Hair follicle dermal papilla cell (primary cell): ENCODE measurements around the gene EPHB3. TPM values are rescaled to one million over a fixed set of nuclear protein-coding genes. Genes with fewer than 3 reads are reported as not detected.

Source experiments
- total RNA-seq: library from RNA; depleted of rRNA; stranded (reverse); fragments of >200 nt; gene quantifications from 2 replicates; pipeline ENCODE4 v1.2.3, GENCODE V29; 2012

EPHB3 gene
- 13.6 and 21.4 TPM in 2 replicates for total RNA-seq

GRCh38 chr3:184561061-184561912 lies at the start of gene EPHB3:
TSS of gene EPHB3 (plus strand) at chr3:184561785. CDS start at chr3:184562236, 451 bp downstream.

Other genes with a start within 250 kb of the EPHB3 start
- gene EIF4G1, start 247.2 kb upstream of the EPHB3 start, total RNA-seq = 274 and 300 TPM in 2 replicates
- gene FAM131A, start 224.2 kb upstream of the EPHB3 start, total RNA-seq = 10.0 and 11.4 TPM in 2 replicates
- 3.8 and 5.2 TPM in 2 replicates for gene CLCN2, start 200.2 kb upstream of the EPHB3 start, total RNA-seq
- 35.4 and 42.9 TPM in 2 replicates for gene POLR2H, start 200.1 kb upstream of the EPHB3 start, total RNA-seq
- gene THPO, start 183.6 kb upstream of the EPHB3 start, total RNA-seq = 0.12 TPM in 1 of 2 replicates, not detected in the other
- 0.36 and 0.65 TPM in 2 replicates for gene CHRD, start 181.7 kb upstream of the EPHB3 start, total RNA-seq
- gene MAGEF1, start 150.3 kb downstream of the EPHB3 start, total RNA-seq = 19.8 and 22.6 TPM in 2 replicates